SJCRH30 (cell line): Measurements from ENCODE around the gene HPD. TPM values are rescaled to one million over a fixed set of nuclear protein-coding genes. Genes with fewer than 3 reads are reported as not detected.
"Not testable (repeated sequence)": the region's sequence is repeated elsewhere in the genome, so short reads cannot be mapped to it uniquely, and the experiment has no call there.

Experiments used
- DNase-seq, 2 experiments: peaks; one replicate each; pipeline ENCODE4 v3.0.0-alpha.2; 2015 to 2020
- H3K27ac ChIP-seq: fragments of 250-450 bp; sonication (Bioruptor Pico); 2 replicates; pipeline ENCODE4 v1.5.1; 2020; ENCODE audit warnings: mild to moderate bottlenecking, moderate library complexity
- H3K27me3 ChIP-seq: fragments of 250-450 bp; sonication (Bioruptor Pico); 2 replicates; pipeline ENCODE4 v1.5.1; 2020; ENCODE audit warnings: mild to moderate bottlenecking, moderate library complexity
- H3K36me3 ChIP-seq: fragments of 250-450 bp; sonication (Bioruptor Pico); 2 replicates; pipeline ENCODE4 v1.5.1; 2020; ENCODE audit warnings: mild to moderate bottlenecking, moderate library complexity
- H3K4me1 ChIP-seq: fragments of 250-450 bp; sonication (Bioruptor Pico); 2 replicates; pipeline ENCODE4 v1.5.1; 2020; ENCODE audit warnings: mild to moderate bottlenecking, moderate library complexity
- H3K4me3 ChIP-seq: fragments of 250-450 bp; sonication (Bioruptor Pico); 2 replicates; pipeline ENCODE4 v1.5.1; 2020; ENCODE audit warnings: mild to moderate bottlenecking, moderate library complexity
- H3K9me3 ChIP-seq: fragments of 250-450 bp; sonication (Bioruptor Pico); replicated peaks from 2 replicates; pipeline ENCODE4 v1.5.1; 2020; ENCODE audit warnings: mild to moderate bottlenecking, moderate library complexity
- total RNA-seq: library from RNA; depleted of rRNA; stranded (reverse); fragments of >200 nt; shearing (Covaris generic); gene quantifications from 2 replicates; pipeline ENCODE4 v1.2.3, GENCODE V29; 2014; rRNA removed

Gene HPD
- not detected in 2 replicates for total RNA-seq

- Histone ChIP-seq H3K36me3 (no peaks in the 10 kb centered on the region), H3K4me1 (peaks cover 20% of the 10 kb centered on the region), H3K27me3 (no peaks in the 10 kb centered on the region), H3K9me3 (no peaks in the 10 kb centered on the region), H3K4me3 (no peak within 1 kb of the TSS; the same call in 1 of the 2 replicates), H3K27ac (peak within 1 kb of the TSS; percentile 38)
- DNase-seq = peak; percentile 72 to 77
These were observed at the start of gene HPD for GRCh38 chr12:121858662-121859572. TSS of gene HPD (minus strand) at chr12:121858859. CDS start at chr12:121858823, 36 bp downstream.

GRCh38 chr12:121905746-121906145 is 47.1 kb upstream of the HPD start:
- Histone ChIP-seq H3K4me1 (no peaks in the 10 kb centered on the region), H3K36me3 (peaks cover 27% of the 10 kb centered on the region; the same call in 1 of the 2 replicates), H3K4me3 (no peak overlapping the region), H3K27me3 (no peaks in the 10 kb centered on the region), H3K9me3 (no peaks in the 10 kb centered on the region), H3K27ac (no peak overlapping the region)
- no peak for DNase-seq

DNA sequence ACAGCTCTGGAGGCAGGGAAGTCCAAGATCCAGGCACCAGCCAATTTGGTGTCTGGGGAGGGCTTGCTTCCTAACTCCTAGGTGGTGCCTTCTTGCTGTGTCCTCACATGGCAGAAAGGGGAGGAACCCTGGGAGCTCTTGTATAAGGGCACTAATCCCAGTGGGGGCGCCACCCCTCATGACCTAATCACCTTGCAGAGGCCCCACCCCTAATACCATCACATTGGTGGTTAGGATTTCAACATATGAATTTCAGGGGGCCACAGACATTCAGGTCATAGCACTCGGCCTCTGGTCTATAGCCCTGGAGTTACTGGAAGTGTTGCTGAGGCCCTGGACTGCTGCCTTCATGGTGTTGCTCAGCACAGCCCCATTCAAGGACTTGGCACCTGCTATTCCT is 44.5 kb upstream of the HPD start:
- Histone ChIP-seq H3K27ac (no peak overlapping the region), H3K9me3 (no peaks in the 10 kb centered on the region), H3K36me3 (peaks cover 27% of the 10 kb centered on the region; the same call in 1 of the 2 replicates), H3K4me1 (no peaks in the 10 kb centered on the region), H3K4me3 (no peak overlapping the region), H3K27me3 (no peaks in the 10 kb centered on the region)
- DNase-seq = no peak

DNA sequence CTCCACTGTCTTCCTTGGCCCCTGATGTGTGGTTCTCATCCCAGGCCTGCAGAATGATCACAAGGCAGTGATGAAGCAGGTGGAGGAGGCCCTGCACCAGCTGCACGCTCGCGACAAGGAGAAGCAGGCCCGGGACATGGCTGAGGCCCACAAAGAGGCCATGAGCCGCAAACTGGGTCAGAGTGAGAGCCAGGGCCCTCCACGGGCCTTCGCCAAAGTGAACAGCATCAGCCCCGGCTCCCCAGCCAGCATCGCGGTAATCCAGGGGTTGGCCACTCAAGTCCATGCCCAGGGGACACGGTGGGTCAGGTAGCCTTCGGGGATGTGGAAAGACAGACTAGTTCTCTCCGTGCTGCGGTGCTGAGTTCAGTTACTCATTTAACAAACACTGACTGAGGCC is 40.9 kb upstream of the HPD start:
- H3K9me3 ChIP-seq = no peaks in the 10 kb centered on the region
- H3K27ac ChIP-seq = no peak overlapping the region
- H3K36me3 ChIP-seq = peaks cover 23% of the 10 kb centered on the region

GRCh38 chr12:121898287-121898686 is 39.6 kb upstream of the HPD start:
- no peak overlapping the region for H3K27ac ChIP-seq
- no peak overlapping the region for H3K4me3 ChIP-seq
- 0 out of 2 replicates have a peak, but pooled peaks cover 2% of the 10 kb centered on the region for H3K4me1 ChIP-seq
- H3K36me3 ChIP-seq = peaks cover 22% of the 10 kb centered on the region
- no peaks in the 10 kb centered on the region for H3K27me3 ChIP-seq
- H3K9me3 ChIP-seq = no peaks in the 10 kb centered on the region
- no peak for DNase-seq

More for the DNA sequence above, 40.9 kb upstream of the HPD start:
- DNase-seq = no peak
- Histone ChIP-seq H3K4me3 (no peak overlapping the region), H3K27me3 (no peaks in the 10 kb centered on the region), H3K4me1 (no peaks in the 10 kb centered on the region)

DNA sequence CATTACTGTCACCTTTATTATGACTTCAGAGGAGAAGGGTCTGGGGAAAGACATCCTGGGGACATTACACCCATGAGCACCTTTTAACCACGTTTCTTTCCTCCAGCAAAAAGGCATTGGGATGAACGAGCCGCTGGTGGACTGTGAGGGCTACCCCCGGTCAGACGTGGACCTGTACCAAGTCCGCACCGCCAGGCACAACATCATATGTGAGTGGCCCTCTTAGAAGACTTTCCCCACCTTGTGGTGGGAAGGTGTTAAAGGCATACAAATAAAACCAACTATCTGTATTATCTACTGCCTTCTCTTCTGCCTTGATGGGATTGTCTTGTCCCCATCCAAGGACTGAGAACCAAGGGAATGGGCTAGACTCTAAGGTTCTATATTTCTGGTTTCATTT is 36.0 kb upstream of the HPD start:
- H3K9me3 ChIP-seq = no peaks in the 10 kb centered on the region
- no peak for DNase-seq
- no peak overlapping the region for H3K4me3 ChIP-seq
- H3K4me1 ChIP-seq = peaks cover 3% of the 10 kb centered on the region; the same call in 1 of the 2 replicates
- peaks cover 6% of the 10 kb centered on the region for H3K36me3 ChIP-seq
- no peak overlapping the region for H3K27ac ChIP-seq
- no peaks in the 10 kb centered on the region for H3K27me3 ChIP-seq

GRCh38 chr12:121893961-121894460 is 35.4 kb upstream of the HPD start:
- H3K9me3 ChIP-seq = no peaks in the 10 kb centered on the region
- H3K27ac ChIP-seq = no peak overlapping the region
- H3K36me3 ChIP-seq = peaks cover 6% of the 10 kb centered on the region
- no peaks in the 10 kb centered on the region for H3K27me3 ChIP-seq
- DNase-seq = no peak
- H3K4me1 ChIP-seq = peaks cover 6% of the 10 kb centered on the region; the same call in 1 of the 2 replicates
- H3K4me3 ChIP-seq = no peak overlapping the region

GRCh38 chr12:121892673-121893561 is 34.3 kb upstream of the HPD start:
- Histone ChIP-seq H3K27ac (no peak overlapping the region), H3K27me3 (no peaks in the 10 kb centered on the region), H3K36me3 (peaks cover 6% of the 10 kb centered on the region), H3K9me3 (no peaks in the 10 kb centered on the region), H3K4me3 (no peak overlapping the region), H3K4me1 (peaks cover 6% of the 10 kb centered on the region; the same call in 1 of the 2 replicates)
- no peak for DNase-seq

DNA sequence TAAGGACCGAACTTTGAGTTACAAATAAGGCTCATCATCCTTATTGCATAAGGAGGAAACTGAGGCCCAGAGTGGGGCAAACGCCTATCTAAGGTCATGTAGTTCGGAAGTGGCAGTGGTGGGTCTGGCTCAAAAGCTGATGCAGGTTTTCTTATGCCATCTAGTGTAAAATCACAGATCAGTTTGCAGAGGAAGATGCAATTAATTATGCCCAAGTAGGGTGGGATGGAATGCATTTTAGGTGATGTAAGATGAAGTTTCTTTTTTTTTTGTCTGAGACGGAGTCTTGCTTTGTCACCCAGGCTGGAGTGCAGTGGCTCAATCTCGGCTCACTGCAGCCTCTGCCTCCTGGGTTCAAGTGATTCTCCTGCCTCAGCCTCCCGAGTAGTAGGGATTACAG is 31.0 kb upstream of the HPD start:
- not testable (repeated sequence) for H3K4me1 ChIP-seq, H3K36me3 ChIP-seq, H3K27ac ChIP-seq, H3K27me3 ChIP-seq, H3K9me3 ChIP-seq, DNase-seq
- peak overlapping the region; percentile 75 for H3K4me3 ChIP-seq

DNA sequence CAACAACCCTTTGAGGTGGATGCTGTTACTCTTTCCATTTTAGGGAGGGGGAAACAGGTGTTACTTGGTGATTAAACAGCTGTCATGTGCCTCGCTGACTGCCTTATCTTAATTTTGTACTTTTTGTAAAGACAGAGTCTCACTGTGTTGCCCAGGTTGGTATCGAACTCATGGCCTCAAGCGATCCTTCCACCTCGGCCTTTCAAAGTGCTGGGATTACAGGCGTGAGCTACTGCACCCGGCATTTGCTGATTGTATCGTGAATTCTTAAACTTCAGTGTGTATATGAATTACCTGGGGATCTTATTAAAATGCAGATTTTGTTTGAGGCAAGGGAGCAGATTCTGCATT is 30.6 kb upstream of the HPD start:
- Histone ChIP-seq H3K9me3 (no peaks in the 10 kb centered on the region), H3K27ac (peak overlapping the region; percentile 58; the same call in 1 of the 2 replicates), H3K36me3 (no peaks in the 10 kb centered on the region), H3K4me1 (peaks cover 6% of the 10 kb centered on the region; the same call in 1 of the 2 replicates), H3K27me3 (no peaks in the 10 kb centered on the region; the same call in 1 of the 2 replicates), H3K4me3 (peak overlapping the region; percentile 75)
- no peak for DNase-seq

- Histone ChIP-seq H3K27me3 (no peaks in the 10 kb centered on the region; the same call in 1 of the 2 replicates), H3K9me3 (no peaks in the 10 kb centered on the region), H3K27ac (peak within 1 kb of the TSS; percentile 58), H3K4me3 (peak within 1 kb of the TSS; percentile 75), H3K36me3 (no peaks in the 10 kb centered on the region), H3K4me1 (peaks cover 4% of the 10 kb centered on the region; the same call in 1 of the 2 replicates)
- peak; percentile 97 to 98 for DNase-seq
These were observed 30.0 kb upstream of the HPD start, which contains the start of gene PSMD9 for GRCh38 chr12:121888478-121889273. TSS of gene PSMD9 (plus strand) at chr12:121888790. CDS start at chr12:121888857, 67 bp downstream.

GRCh38 chr12:121888083-121888477 is 29.4 kb upstream of the HPD start:
- H3K36me3 ChIP-seq = no peaks in the 10 kb centered on the region
- H3K4me1 ChIP-seq = peaks cover 4% of the 10 kb centered on the region; the same call in 1 of the 2 replicates
- H3K4me3 ChIP-seq = peak overlapping the region; percentile 75
- H3K9me3 ChIP-seq = no peaks in the 10 kb centered on the region
- DNase-seq = no peak
- no peaks in the 10 kb centered on the region; the same call in 1 of the 2 replicates for H3K27me3 ChIP-seq
- H3K27ac ChIP-seq = peak overlapping the region; percentile 2; the same call in 1 of the 2 replicates

GRCh38 chr12:121885129-121885528 is 26.5 kb upstream of the HPD start:
- H3K27me3 ChIP-seq, H3K9me3 ChIP-seq, H3K4me1 ChIP-seq, DNase-seq, H3K36me3 ChIP-seq, H3K4me3 ChIP-seq, H3K27ac ChIP-seq: not testable (repeated sequence)

- no peak overlapping the region for H3K27ac ChIP-seq
- H3K27me3 ChIP-seq = no peaks in the 10 kb centered on the region; the same call in 1 of the 2 replicates
- H3K36me3 ChIP-seq = no peaks in the 10 kb centered on the region
- H3K4me3 ChIP-seq = no peak overlapping the region
- H3K4me1 ChIP-seq = no peaks in the 10 kb centered on the region; the same call in 1 of the 2 replicates
- H3K9me3 ChIP-seq = no peaks in the 10 kb centered on the region
- DNase-seq = peak in 1 of 2 experiments; percentile 28
These were observed 24.6 kb upstream of the HPD start for GRCh38 chr12:121883315-121883660.
